ENCODE data around the gene NOL3. TPM values are rescaled to one million over a fixed set of nuclear protein-coding genes. Genes with fewer than 3 reads are reported as not detected.

The NOL3 gene
- total and polyA plus RNA-seq, 2 donors: 5.3 to 66.6 TPM

GRCh38 chr16:67192781-67193361 is 22.5 kb downstream of the NOL3 start:
- H3K4me1 ChIP-seq (ENCODE audit: insufficient read depth): no peaks in the 10 kb centered on the region
- peak overlapping the region; percentile 68 for H3K4me3 ChIP-seq (ENCODE audit: low read depth, low read length)
- H3K27ac ChIP-seq (ENCODE audit: low read depth): no peak overlapping the region
- DNase-seq (ENCODE audit: extremely low spot score): no peak
- WGBS: 26% methylated on average over 17 of the region's 17 CpGs
- H3K36me3 ChIP-seq (ENCODE audit: insufficient read depth): peaks cover 8% of the 10 kb centered on the region

GRCh38 chr16:67193536-67193935 is 23.2 kb downstream of the NOL3 start:
- Histone ChIP-seq H3K27ac (ENCODE audit: low read depth) (no peak overlapping the region), H3K4me3 (ENCODE audit: low read depth, low read length) (no peak overlapping the region), H3K4me1 (ENCODE audit: insufficient read depth) (no peaks in the 10 kb centered on the region), H3K36me3 (ENCODE audit: insufficient read depth) (peaks cover 8% of the 10 kb centered on the region)
- DNase-seq (ENCODE audit: extremely low spot score): no peak

- H3K4me3 ChIP-seq (ENCODE audit: low read depth, low read length): no peak overlapping the region
- peaks cover 8% of the 10 kb centered on the region for H3K36me3 ChIP-seq (ENCODE audit: insufficient read depth)
- H3K27ac ChIP-seq (ENCODE audit: low read depth): no peak overlapping the region
- no peak for DNase-seq (ENCODE audit: extremely low spot score)
- 88% methylated on average over 6 of the region's 6 CpGs for WGBS
- no peaks in the 10 kb centered on the region for H3K4me1 ChIP-seq (ENCODE audit: insufficient read depth)
These were observed 23.9 kb downstream of the NOL3 start for GRCh38 chr16:67194260-67194659.

- H3K27ac ChIP-seq (ENCODE audit: low read depth): no peak overlapping the region
- 88% methylated on average over 5 of the region's 5 CpGs for WGBS
- H3K4me3 ChIP-seq (ENCODE audit: low read depth, low read length): no peak overlapping the region
- H3K4me1 ChIP-seq (ENCODE audit: insufficient read depth): no peaks in the 10 kb centered on the region
- DNase-seq (ENCODE audit: extremely low spot score): no peak
- peaks cover 8% of the 10 kb centered on the region for H3K36me3 ChIP-seq (ENCODE audit: insufficient read depth)
These were observed 25.3 kb downstream of the NOL3 start for GRCh38 chr16:67195676-67196075.

- no peak for DNase-seq (ENCODE audit: extremely low spot score)
- Histone ChIP-seq H3K27ac (ENCODE audit: low read depth) (no peak overlapping the region), H3K36me3 (ENCODE audit: insufficient read depth) (peaks cover 8% of the 10 kb centered on the region), H3K4me3 (ENCODE audit: low read depth, low read length) (no peak overlapping the region), H3K4me1 (ENCODE audit: insufficient read depth) (no peaks in the 10 kb centered on the region)
- WGBS: 95% methylated on average over 1 of the region's 1 CpG
These were observed 26.5 kb downstream of the NOL3 start for GRCh38 chr16:67196881-67197280.

- WGBS: 76% methylated on average over 6 of the region's 6 CpGs
- no peak for DNase-seq (ENCODE audit: extremely low spot score)
- Histone ChIP-seq H3K27ac (ENCODE audit: low read depth) (no peak overlapping the region), H3K4me3 (ENCODE audit: low read depth, low read length) (no peak overlapping the region), H3K36me3 (ENCODE audit: insufficient read depth) (peaks cover 8% of the 10 kb centered on the region), H3K4me1 (ENCODE audit: insufficient read depth) (no peaks in the 10 kb centered on the region)
These were observed 27.4 kb downstream of the NOL3 start for GRCh38 chr16:67197704-67198103.

GRCh38 chr16:67198238-67198734 is 27.9 kb downstream of the NOL3 start:
- 54% methylated on average over 12 of the region's 12 CpGs for WGBS
- H3K36me3 ChIP-seq (ENCODE audit: insufficient read depth): peaks cover 12% of the 10 kb centered on the region
- no peak for DNase-seq (ENCODE audit: extremely low spot score)
- H3K4me1 ChIP-seq (ENCODE audit: insufficient read depth): no peaks in the 10 kb centered on the region
- H3K4me3 ChIP-seq (ENCODE audit: low read depth, low read length): no peak overlapping the region
- peak overlapping the region; percentile 49 for H3K27ac ChIP-seq (ENCODE audit: low read depth)

- no peak for DNase-seq (ENCODE audit: extremely low spot score)
- Histone ChIP-seq H3K36me3 (ENCODE audit: insufficient read depth) (peaks cover 11% of the 10 kb centered on the region), H3K4me1 (ENCODE audit: insufficient read depth) (no peaks in the 10 kb centered on the region), H3K27ac (ENCODE audit: low read depth) (peak within 1 kb of the TSS; percentile 49), H3K4me3 (ENCODE audit: low read depth, low read length) (peak within 1 kb of the TSS; percentile 8)
- WGBS: 39% methylated on average over 61 of the region's 61 CpGs
These were observed 28.9 kb downstream of the NOL3 start, which contains the start of gene ELMO3 for GRCh38 chr16:67199011-67199807. Gene ELMO3, plus strand, starts transcription at chr16:67199131. Its CDS starts 196 bp downstream, at chr16:67199327.

GRCh38 chr16:67199808-67200198 is 29.5 kb downstream of the NOL3 start:
- peaks cover 9% of the 10 kb centered on the region for H3K36me3 ChIP-seq (ENCODE audit: insufficient read depth)
- WGBS: 29% methylated on average over 22 of the region's 22 CpGs
- H3K4me3 ChIP-seq (ENCODE audit: low read depth, low read length): no peak overlapping the region
- no peaks in the 10 kb centered on the region for H3K4me1 ChIP-seq (ENCODE audit: insufficient read depth)
- no peak for DNase-seq (ENCODE audit: extremely low spot score)
- H3K27ac ChIP-seq (ENCODE audit: low read depth): no peak overlapping the region

- Histone ChIP-seq H3K27ac (ENCODE audit: low read depth) (no peak overlapping the region), H3K36me3 (ENCODE audit: insufficient read depth) (peaks cover 6% of the 10 kb centered on the region), H3K4me1 (ENCODE audit: insufficient read depth) (no peaks in the 10 kb centered on the region), H3K4me3 (ENCODE audit: low read depth, low read length) (no peak overlapping the region)
- no peak for DNase-seq (ENCODE audit: extremely low spot score)
- WGBS: 92% methylated on average over 8 of the region's 8 CpGs
These were observed 30.2 kb downstream of the NOL3 start for GRCh38 chr16:67200491-67200890.

- Histone ChIP-seq H3K4me1 (ENCODE audit: insufficient read depth) (no peaks in the 10 kb centered on the region), H3K27ac (ENCODE audit: low read depth) (no peak overlapping the region), H3K36me3 (ENCODE audit: insufficient read depth) (peaks cover 5% of the 10 kb centered on the region), H3K4me3 (ENCODE audit: low read depth, low read length) (no peak overlapping the region)
- DNase-seq (ENCODE audit: extremely low spot score): no peak
- 94% methylated on average over 40 of the region's 40 CpGs for WGBS
These were observed 31.3 kb downstream of the NOL3 start for GRCh38 chr16:67201411-67202345.

- DNase-seq (ENCODE audit: extremely low spot score): no peak
- H3K4me1 ChIP-seq (ENCODE audit: insufficient read depth): no peaks in the 10 kb centered on the region
- H3K4me3 ChIP-seq (ENCODE audit: low read depth, low read length): no peak overlapping the region
- 95% methylated on average over 12 of the region's 12 CpGs for WGBS
- no peak overlapping the region for H3K27ac ChIP-seq (ENCODE audit: low read depth)
- H3K36me3 ChIP-seq (ENCODE audit: insufficient read depth): peaks cover 5% of the 10 kb centered on the region
These were observed 32.1 kb downstream of the NOL3 start for GRCh38 chr16:67202426-67202825.

GRCh38 chr16:67202956-67203493 is 32.7 kb downstream of the NOL3 start:
- Histone ChIP-seq H3K4me1 (ENCODE audit: insufficient read depth) (no peaks in the 10 kb centered on the region), H3K27ac (ENCODE audit: low read depth) (no peak overlapping the region), H3K36me3 (ENCODE audit: insufficient read depth) (peaks cover 5% of the 10 kb centered on the region), H3K4me3 (ENCODE audit: low read depth, low read length) (no peak overlapping the region)
- 88% methylated on average over 23 of the region's 23 CpGs for WGBS
- DNase-seq (ENCODE audit: extremely low spot score): no peak
